Astrocyte (in vitro differentiated cells and primary cell): Measurements from ENCODE around the gene CTBP2.

ENCODE experiments used
- CTCF ChIP-seq: IDR thresholded peaks from 2 replicates; pipeline ENCODE4 v1.5.1; 2011; ENCODE audit warnings: low read depth, mild to moderate bottlenecking, inconsistent platforms, low read length, moderate library complexity; ENCODE audit not compliant: insufficient read depth
- EZH2 ChIP-seq: IDR thresholded peaks from 2 replicates; pipeline ENCODE4 v1.6.1; 2012; ENCODE audit warnings: mild to moderate bottlenecking, low read length, inconsistent platforms; ENCODE audit not compliant: insufficient read depth

GRCh38 chr10:125124115-125124487 is 36.3 kb downstream of the CTBP2 start:
- TF ChIP-seq CTCF (no peak), EZH2 (no peak)
